22Rv1 (cell line): ENCODE results near the gene RALGPS1.

Source experiments
- H3K27ac ChIP-seq: fragments of 450-650 bp; 2 replicates; pipeline ENCODE4 v1.5.1; 2017
- ZFX ChIP-seq: fragments of 450-650 bp; IDR thresholded peaks from 2 replicates; pipeline ENCODE4 v1.6.1; 2017; ENCODE audit warnings: antibody characterized with exemption, borderline replicate concordance
- TF ChIP-seq, protein P1 (sequence below): fragments of 450-650 bp; IDR thresholded peaks from 2 replicates; pipeline ENCODE4 v1.5.1; 2017; ENCODE audit warnings: mild to moderate bottlenecking

The RALGPS1 gene

DNA sequence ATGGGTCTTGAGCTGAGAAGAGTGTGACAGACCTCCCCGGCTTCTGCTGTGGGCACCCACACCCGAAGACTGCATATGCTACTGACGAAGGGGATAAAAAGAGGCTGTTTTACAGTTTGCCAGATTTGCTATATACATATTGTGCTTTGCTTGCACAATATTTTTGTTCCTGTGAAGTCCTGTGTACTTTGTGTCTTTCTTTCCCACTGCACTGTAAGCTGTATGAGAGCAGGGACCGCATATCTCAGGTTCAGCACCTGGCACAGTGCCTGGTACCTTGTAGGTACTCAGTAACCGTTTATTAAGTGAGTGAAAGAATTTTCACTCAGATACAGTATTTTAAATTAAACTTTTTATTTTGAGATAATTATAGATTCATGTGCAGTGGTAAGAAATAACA is 341.7 kb downstream of the RALGPS1 start:
- H3K27ac ChIP-seq, result no peak overlapping the region
- TF ChIP-seq, protein P1, sequence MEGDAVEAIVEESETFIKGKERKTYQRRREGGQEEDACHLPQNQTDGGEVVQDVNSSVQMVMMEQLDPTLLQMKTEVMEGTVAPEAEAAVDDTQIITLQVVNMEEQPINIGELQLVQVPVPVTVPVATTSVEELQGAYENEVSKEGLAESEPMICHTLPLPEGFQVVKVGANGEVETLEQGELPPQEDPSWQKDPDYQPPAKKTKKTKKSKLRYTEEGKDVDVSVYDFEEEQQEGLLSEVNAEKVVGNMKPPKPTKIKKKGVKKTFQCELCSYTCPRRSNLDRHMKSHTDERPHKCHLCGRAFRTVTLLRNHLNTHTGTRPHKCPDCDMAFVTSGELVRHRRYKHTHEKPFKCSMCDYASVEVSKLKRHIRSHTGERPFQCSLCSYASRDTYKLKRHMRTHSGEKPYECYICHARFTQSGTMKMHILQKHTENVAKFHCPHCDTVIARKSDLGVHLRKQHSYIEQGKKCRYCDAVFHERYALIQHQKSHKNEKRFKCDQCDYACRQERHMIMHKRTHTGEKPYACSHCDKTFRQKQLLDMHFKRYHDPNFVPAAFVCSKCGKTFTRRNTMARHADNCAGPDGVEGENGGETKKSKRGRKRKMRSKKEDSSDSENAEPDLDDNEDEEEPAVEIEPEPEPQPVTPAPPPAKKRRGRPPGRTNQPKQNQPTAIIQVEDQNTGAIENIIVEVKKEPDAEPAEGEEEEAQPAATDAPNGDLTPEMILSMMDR, result no peak
- no peak for TF ChIP-seq ZFX

DNA sequence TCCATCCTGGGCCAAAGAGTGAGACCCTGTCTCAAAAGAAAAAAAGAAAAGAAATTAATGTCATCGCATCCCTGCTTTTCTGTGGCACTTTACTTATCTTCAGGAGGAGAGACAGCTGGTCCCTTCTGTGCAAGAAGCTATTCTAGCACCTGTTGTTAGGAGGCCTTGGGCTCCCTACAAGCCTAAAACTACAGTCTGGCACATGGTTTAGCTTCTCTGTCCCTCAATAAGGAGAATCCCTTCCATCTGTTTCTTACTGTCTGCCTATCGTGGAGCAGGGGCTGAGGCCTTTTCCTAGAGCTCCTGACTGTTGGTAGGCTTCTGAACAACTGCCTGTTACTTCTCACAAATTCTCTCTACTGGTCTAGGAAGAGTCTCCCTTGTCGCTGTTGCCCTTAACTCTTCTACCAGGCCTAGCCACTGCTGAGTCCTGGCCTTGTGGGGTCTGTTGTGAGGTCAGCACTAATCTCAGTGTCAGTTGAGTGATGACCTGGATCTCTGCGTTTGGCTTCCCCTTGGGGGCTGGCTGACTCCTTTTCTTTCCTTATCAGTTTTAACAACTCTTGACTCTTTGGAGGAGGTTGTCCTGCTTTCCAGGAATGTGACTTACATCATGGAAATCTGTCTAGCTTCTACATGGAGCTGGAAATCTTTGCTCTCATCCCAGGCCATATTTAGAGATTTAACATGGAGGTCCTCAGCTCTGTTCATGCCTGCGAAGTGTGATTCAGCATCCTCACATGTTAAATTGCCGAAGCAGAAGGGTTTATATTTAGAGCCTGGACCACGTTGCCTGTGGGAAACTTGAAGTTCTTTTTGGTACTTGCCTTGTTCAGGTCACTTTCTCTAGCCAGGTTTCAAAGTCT is 344.3 kb downstream of the RALGPS1 start:
- H3K27ac ChIP-seq, result no peak overlapping the region
- TF ChIP-seq, protein P1, result no peak
- no peak for TF ChIP-seq ZFX

DNA sequence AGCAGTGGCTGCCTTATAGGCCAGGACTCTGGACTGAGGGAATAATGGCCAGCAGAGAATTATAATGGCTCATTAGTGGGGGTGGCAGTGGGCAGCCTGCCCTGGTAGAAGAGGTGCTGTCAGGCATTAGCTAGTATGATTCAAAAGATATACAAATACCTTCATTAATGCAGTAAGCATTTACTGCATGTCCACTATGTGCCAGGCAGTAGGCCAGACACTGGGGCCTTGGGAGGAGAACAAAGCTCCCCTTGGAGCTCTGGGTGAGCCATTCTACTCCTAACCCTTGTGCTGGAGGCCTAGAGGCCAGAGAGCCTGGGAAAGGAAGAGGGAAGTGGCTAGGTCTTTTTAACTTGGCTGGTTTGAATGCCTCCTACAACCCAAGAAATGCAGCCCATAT is 348.0 kb downstream of the RALGPS1 start:
- TF ChIP-seq, protein P1, result no peak
- TF ChIP-seq ZFX, result no peak
- H3K27ac ChIP-seq, result no peak overlapping the region

DNA sequence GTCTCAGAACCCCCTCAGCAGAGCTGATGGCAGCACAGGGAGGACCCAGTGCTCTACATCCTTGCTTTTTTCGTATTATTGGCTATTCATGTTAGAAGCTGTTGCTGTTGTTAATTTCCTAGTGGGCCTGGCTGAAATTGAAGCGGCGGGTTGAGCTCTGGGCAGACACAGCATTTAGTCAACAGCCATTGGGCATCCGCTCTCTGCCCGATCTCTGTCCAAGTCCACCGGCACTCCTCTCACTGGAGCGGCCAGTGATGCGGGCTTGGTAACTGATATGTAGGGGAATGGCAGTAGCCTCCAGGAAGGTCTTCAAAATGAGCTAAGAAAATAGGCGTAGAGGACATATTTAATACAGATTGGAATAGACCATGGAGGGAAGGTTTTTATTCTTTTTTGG is 348.7 kb downstream of the RALGPS1 start:
- H3K27ac ChIP-seq, result no peak overlapping the region
- TF ChIP-seq, protein P1, result no peak
- TF ChIP-seq ZFX, result no peak

DNA sequence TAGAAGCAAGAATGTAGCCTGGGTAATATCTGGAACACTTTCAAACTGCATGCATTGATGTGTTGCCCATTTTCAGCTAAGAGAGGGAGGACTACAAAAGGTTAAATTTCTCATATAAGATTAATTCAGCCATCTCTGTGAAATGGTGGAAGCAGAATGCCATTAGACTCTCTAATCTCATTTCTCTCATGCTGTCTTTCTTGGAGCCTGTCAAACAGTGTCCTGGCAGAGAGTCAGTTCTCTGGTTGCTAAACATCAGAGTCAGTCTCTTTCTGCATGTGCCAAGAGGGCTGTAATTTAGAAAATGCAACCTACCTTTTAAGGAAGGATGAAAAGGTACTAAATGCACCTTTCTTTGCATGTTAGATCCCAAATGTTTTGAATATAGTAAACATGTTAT is 349.1 kb downstream of the RALGPS1 start:
- H3K27ac ChIP-seq, result no peak overlapping the region
- TF ChIP-seq, protein P1, result no peak
- no peak for TF ChIP-seq ZFX

DNA sequence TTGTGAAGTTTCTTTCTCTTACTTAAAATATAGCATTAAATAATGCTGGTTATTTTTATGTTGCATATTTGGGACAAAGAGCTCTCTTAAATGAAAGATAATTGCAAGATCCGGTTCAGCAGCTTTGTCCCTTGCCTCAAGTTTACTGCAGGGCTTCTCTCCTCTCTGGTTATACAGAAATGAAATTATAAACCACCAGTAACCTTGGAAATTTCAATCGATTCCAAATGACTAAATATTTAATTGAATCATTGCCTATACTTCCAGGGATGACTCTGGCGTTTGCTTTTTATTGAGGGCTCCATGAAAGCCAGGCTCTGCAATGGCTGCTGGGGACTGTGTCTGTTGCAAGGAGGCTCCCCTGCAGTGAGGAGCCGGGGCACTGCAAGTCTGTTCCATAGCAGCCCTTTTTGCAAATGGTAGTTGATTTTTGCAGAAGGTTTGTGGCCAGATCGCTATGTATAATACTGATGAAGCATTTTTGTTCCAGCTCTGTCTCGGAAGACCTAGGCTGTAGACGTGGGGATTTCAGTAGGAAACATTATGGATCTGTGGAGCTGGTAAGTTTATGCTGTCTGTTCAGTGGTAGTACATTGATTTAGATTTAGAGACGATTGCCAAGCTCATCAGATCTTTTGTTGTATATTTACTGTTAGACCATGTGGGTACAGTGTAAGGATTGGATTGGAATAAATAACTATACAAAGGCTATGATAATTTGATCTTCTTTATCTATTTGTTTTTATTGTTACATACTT is 350.1 kb downstream of the RALGPS1 start, which contains the start of gene GARNL3:
TSS of gene GARNL3 (plus strand) at position 313 of the 758 bp plus-strand sequence. CDS start at position 417, 104 bp downstream.
- no peak within 1 kb of the TSS for H3K27ac ChIP-seq
- no peak for TF ChIP-seq ZFX
- TF ChIP-seq, protein P1, result no peak
